HG02588 (cell line): Measurements from ENCODE around the gene PUM1.
"Not testable (repeated sequence)": the region's sequence is repeated elsewhere in the genome, so short reads cannot be mapped to it uniquely, and the experiment has no call there.

Source experiments
- ATAC-seq: cut with Tn5 transposase; IDR thresholded peaks from one replicate; pipeline ENCODE4 v1.9.1; 2021; ENCODE audit warnings: mild to moderate bottlenecking, moderate library complexity; ENCODE audit not compliant: unreplicated experiment

Gene PUM1

GRCh38 chr1:31065310-31066217 is at the start of gene PUM1:
PUM1 (minus strand) TSS chr1:31065717; CDS start chr1:31059566, 6,151 bp downstream.
- peak; percentile 96 for ATAC-seq

- ATAC-seq, result no peak
Measured at GRCh38 chr1:31112266-31112935, 46.9 kb upstream of the PUM1 start.

- no peak for ATAC-seq
Measured at GRCh38 chr1:31111290-31111951, 45.9 kb upstream of the PUM1 start.

GRCh38 chr1:31110846-31111245 is 45.3 kb upstream of the PUM1 start:
- no peak for ATAC-seq

- ATAC-seq, result no peak
Measured at GRCh38 chr1:31108861-31109260, 43.3 kb upstream of the PUM1 start.

GRCh38 chr1:31105646-31106045 is 40.1 kb upstream of the PUM1 start:
- ATAC-seq, result no peak

- ATAC-seq, result no peak
Measured at GRCh38 chr1:31102501-31102950, 37.0 kb upstream of the PUM1 start.

GRCh38 chr1:31101147-31101502 is 35.6 kb upstream of the PUM1 start:
- no peak for ATAC-seq

- ATAC-seq, result no peak
Measured at GRCh38 chr1:31099293-31100032, 33.9 kb upstream of the PUM1 start.

- ATAC-seq, result no peak
Measured at GRCh38 chr1:31095985-31096384, 30.5 kb upstream of the PUM1 start.

GRCh38 chr1:31095298-31095981 is 29.9 kb upstream of the PUM1 start:
- no peak for ATAC-seq

GRCh38 chr1:31088081-31088480 is 22.6 kb upstream of the PUM1 start:
- ATAC-seq, result not testable (repeated sequence)

- no peak for ATAC-seq
Measured at GRCh38 chr1:31084782-31085569, 19.5 kb upstream of the PUM1 start.

- ATAC-seq, result no peak
Measured at GRCh38 chr1:31082385-31082784, 16.9 kb upstream of the PUM1 start.

- ATAC-seq, result no peak
Measured at GRCh38 chr1:31073044-31073443, 7.5 kb upstream of the PUM1 start.

- no peak for ATAC-seq
Measured at GRCh38 chr1:31072304-31072746, 6.8 kb upstream of the PUM1 start.

GRCh38 chr1:31069392-31069791 is 3.9 kb upstream of the PUM1 start:
- ATAC-seq, result no peak

GRCh38 chr1:31064718-31065309 is 703 bp downstream of the PUM1 start:
- no peak for ATAC-seq

- ATAC-seq, result no peak
Measured at GRCh38 chr1:31064111-31064717, 1.3 kb downstream of the PUM1 start.
